ENCODE results near the gene COG5. TPM values are rescaled to one million over a fixed set of nuclear protein-coding genes. Genes with fewer than 3 reads are reported as not detected.

Gene COG5
- total and polyA plus RNA-seq, 2 of the 8 experiments (the other 6 are each of a cell fraction or from before 2014, with no cell fraction given): 10.5 to 28.1 TPM

DNA sequence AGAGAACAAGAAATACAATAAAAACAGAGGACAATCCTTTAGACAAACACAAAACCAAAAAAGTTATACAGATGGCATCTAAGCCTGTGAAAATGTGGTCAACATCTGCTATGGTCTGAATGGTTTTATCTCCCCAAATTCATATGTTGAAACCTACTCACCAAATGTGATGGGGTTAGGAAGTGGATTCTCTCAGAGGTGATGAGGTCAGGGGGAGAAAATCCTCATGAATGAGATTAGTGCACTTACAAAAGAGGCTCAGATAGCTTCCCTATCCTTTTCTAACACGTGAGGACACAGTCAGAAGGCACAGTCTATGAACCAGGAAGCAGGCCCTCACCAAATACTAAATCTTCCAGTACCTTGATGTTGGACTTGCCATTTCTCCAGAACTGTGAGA lies 241.7 kb downstream of the COG5 start (continued):
- TF ChIP-seq, protein P1, sequence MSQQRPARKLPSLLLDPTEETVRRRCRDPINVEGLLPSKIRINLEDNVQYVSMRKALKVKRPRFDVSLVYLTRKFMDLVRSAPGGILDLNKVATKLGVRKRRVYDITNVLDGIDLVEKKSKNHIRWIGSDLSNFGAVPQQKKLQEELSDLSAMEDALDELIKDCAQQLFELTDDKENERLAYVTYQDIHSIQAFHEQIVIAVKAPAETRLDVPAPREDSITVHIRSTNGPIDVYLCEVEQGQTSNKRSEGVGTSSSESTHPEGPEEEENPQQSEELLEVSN (IDR thresholded peaks at IDR 0.05): no peak
- TF ChIP-seq SUZ12 (IDR thresholded peaks at IDR 0.05; ENCODE audit: low read length) (no peak), TAF1 (IDR thresholded peaks at IDR 0.05; ENCODE audit: low read depth, low read length) (no peak), CBX5 (IDR thresholded peaks at IDR 0.05; ENCODE audit: low read depth, low read length) (no peak)
- TF ChIP-seq, protein P2, sequence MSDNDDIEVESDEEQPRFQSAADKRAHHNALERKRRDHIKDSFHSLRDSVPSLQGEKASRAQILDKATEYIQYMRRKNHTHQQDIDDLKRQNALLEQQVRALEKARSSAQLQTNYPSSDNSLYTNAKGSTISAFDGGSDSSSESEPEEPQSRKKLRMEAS (IDR thresholded peaks at IDR 0.05): no peak
